Spleen (tissue), 7 donors: Measurements from ENCODE around the gene KAT6B.

Experiments used
- CTCF ChIP-seq, 11 experiments: fragments of 200-600 bp in 7 of 11; fragments of 450-650 bp in 4 of 11; sonication (generic) in 4 of 11; IDR thresholded peaks in 8 of 11; conservative IDR thresholded peaks in 3 of 11; 1 replicate in 7 of 11; 2 replicates in 4 of 11; pipeline versions ENCODE4 v1.4.0 to v1.8.0; 2016 to 2021; ENCODE audit warnings: antibody characterized with exemption in 11 of 11, inconsistent platforms in 4 of 11, mild to moderate bottlenecking in 1 of 11
- POLR2A ChIP-seq, 3 donors: fragments of 450-650 bp; IDR thresholded peaks; one replicate each; pipeline ENCODE4 v1.5.1; 2017; ENCODE audit warnings: antibody characterized with exemption in 3 of 3, mild to moderate bottlenecking in 1 of 3
- donor health status: DM: no; HTN: no; CAD: no; lungs with moderate emphysema.
- donor health status: DM: no; HTN: no; CAD: no.
- donor health status: DM: no; HTN: no; CAD: no.

- TF ChIP-seq POLR2A (IDR thresholded peaks at IDR 0.05), result no peak
- TF ChIP-seq CTCF (IDR thresholded peaks at IDR 0.05 in 8 of 11, conservative IDR thresholded peaks at IDR 0.05 in 3 of 11), result no peak
Measured at GRCh38 chr10:75029857-75030256, 203.5 kb downstream of the KAT6B start.
